GM21360 (cell line): ENCODE results near the gene GDI1.

Experiments
- ATAC-seq: cut with Tn5 transposase; IDR thresholded peaks from one replicate; pipeline ENCODE4 v1.9.1; 2021; ENCODE audit warnings: mild to moderate bottlenecking, moderate library complexity; ENCODE audit not compliant: unreplicated experiment

The GDI1 gene

DNA sequence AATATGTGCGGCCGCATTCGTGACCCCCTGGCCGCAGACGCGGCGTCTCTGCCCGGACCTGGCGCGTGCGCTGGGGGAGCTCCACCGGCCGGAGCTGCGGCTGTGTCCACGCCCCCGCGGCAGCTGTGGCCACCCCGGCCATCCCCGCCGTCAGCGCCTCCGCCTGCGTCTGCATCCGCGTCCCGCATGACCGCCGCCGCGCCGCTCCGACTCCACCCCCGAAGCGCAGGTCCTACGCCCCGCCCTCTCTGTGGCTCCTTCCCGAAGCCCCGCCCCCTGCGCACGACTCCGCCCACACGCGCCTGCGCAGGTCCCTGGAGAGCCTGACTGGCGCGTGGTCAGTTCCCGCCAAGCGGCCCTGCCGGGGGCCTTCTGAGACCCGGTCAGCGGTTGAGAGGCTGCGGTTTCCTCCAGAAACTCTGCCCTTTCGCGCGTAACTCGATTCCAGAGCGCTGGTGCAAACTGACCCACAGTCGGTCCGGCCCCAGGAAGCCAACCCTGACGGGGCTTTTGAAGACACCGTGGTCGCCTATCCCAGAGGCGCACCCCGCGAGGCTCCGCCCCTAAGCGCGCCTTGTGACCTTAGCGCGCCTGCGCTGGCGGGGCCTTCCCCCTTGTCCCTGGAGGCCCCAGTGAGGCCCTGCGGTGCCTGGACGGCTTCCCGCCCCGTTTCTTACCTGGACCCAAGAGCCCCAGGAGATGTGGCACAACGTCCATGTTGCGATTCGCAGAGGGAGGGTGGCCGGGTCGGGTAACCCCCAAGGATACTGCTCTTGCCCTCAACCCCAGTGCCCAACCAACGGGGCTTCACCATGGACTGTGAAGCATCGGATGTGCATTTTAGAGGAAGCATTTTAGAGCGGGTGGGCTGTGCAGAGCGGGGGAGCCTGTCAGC is 42.0 kb downstream of the GDI1 start, which contains the start of gene LAGE3:
Gene LAGE3, minus strand, starts transcription at position 554 of the 895 bp plus-strand sequence. Its CDS starts 366 bp downstream, at position 188.
- ATAC-seq = peak; percentile 73

DNA sequence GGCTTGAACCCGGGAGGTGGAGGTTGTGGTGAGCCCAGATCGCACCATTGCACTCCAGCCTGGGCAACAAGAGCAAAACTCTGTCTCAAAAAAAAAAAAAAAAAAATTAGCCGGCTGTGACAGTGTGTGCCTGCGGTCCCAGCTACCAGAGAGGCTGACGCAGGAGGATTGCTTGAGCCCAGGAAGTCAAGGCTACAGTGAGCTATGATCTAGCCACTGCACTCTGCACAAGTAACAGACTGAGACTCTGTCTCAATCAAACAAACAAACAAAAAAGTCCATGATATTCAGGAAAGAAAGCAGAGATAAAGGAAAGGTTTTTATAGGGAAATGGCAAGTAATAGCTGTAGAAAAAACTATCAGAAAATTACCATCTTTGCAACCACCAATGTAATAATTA is 44.2 kb downstream of the GDI1 start:
- no peak for ATAC-seq

DNA sequence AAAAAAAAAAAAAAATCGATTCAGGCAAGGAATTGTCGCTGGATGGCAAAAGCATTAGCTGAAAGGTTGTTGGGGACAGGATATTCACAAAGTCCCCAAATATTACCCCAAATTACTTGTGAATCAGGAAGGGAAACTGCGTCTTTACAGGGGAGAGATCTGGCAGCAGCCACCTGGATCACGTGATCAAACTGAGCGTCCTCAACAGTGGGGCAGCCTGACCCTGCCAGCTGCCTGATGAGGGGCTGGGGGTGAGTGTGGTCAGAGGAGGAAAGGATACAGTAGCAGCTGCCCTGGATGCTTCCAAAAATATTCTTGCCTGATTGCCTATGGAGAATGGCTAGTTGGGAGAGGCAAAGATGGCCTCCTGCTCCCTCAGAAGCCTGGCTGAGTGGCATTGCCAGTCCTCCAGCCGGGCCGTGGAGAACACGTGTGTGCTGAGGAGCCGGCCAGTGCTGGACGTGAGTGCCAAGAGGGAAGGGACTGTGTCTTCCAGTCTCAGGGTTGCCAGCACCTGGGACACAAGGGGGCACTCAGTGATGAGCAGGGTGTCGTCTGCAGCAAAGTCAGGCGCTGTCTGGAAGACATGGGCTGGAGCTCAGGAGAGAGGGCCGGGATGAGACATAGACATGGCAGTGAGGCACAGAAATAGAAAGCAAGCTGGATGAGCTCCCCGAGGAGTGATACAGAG is 45.1 kb downstream of the GDI1 start:
- no peak for ATAC-seq

DNA sequence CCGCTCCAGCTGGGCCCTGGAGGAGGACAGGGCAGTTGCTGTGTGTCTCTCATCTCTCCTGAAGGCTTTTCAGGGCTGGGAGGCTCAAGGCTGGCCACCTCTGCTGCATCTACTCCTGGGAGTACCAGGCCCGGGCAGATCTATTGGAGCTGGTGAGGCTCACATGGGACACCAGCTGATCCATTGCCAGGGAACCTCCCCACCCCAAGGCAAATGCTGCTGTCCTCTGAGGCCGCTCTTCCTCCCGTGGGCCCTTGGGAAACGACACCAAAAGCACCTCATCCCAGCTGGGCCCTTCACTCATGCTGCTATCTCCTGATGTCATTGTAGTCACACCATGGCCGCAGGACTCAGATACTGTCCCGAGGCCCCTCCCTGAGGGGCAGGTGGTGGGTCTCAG is 45.8 kb downstream of the GDI1 start:
- ATAC-seq = no peak

DNA sequence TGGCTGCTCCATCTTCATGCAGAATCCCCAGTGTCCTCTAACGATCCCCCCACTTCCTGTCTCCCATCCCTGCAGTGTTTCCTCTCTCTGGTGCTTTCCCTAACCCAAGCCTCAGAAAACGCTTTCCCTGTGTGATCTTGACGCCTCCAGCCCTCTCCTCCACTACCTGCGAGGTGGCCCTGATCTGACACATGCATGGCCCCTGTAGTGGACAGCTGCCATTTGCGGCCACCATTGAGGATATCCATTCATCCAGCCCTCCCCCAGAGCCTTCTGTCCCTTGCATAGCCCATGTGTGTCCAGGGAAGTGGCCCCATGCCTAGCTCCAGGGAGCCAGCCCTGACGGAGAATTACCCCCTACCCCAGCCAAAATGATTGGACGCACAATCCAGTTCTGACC is 46.4 kb downstream of the GDI1 start:
- no peak for ATAC-seq

DNA sequence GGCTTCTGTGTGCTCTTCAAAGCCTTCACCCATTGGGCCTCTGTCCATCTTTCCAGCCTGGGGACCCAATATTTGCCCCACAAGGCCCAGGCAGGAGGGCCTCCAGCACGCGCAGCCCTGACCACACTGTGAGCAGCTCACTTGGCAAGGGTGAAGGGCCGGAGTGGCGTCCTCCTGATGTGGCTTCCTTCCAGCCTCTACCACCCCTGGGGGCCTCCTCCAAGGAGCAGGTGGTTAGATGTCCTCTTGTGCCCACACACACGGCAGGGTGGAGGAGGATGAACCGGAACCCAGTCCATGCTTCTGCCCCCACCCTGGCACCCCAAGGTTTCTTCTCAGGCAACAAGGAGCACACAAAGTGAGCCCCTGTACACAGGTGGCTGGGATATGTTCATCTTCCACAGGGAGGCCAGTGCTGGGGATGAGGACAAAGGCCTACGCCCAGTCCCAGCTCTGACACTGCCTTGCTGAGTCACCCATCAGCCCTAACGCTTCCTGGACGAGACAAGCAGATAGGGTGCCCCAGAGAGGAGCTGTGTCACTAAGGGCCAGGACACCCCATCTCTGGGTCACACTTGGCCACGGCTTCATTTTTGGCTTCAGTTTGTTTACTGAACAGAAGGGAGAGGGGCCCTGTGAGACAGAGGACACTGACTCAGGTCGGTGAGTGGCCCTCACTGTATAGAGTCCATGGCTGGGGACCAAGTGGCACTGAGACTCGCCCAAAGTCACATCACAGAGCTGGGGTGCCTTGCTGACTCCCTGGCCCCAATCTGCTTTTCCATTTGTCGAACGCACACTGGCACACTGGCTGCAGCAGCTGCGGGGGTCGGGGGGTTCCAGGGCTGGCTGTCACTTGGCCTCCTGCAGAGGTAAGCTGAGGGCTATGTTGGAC is 47.5 kb downstream of the GDI1 start:
- ATAC-seq = no peak

DNA sequence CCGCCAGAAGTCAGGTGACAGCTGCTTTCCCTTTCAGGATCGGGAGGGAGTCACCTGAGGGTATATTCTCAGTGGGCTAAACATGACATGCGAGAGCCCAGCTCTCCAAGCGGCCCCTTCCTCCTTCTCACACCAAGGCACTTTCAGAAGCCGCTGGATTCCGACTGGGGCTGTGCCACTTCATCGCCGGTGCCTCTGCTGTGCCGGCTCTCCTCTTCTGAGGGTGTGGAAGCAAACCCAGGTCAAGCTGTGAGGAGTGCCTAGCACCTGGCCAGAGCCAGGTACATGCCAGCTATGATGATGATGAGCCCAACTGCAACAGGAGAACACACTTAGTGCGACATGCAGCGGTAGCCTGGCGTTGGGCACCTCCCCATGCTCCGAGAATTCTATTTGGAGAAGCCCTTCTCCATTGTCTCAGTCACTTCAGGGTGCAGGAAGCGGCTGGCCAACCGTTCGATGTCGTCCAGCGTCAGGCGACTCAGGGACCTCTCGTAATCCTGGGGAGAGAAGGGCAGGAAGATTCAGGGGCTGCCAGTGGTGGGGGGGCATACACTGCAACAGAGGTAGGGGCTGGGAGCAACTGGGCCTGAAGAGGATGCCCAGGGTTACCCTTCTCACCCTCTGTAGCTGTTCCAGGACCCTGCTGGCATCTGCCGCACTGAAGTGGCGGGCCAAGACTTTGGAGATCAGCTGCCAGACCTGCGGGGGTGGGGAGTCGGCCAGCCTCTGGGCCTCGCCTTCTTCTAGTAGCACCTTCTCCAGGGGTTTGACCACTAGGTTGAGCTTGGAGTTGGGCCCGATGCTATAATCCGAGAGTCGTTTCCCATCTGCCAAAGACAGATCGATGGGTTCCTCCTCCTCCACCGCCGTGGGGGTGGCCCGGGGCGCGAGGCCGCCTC is 48.4 kb downstream of the GDI1 start:
- no peak for ATAC-seq

DNA sequence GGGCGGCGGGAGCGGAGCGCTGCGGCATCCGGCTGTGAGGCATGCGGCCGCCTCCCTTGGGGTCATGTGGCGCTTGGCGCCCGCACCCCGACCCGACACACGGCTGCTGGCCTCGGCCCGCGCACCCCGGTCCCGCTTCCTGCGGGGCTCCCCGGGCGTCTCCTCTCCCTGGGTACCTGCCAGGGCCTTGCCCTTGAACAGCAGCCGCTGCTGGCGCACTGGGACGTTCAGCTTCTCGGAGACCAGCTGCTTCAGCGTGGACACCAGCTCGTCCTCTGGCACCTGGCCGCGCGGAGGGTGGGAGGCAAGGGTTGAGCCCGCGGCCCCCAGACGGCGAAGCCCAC is 49.1 kb downstream of the GDI1 start:
- no peak for ATAC-seq

DNA sequence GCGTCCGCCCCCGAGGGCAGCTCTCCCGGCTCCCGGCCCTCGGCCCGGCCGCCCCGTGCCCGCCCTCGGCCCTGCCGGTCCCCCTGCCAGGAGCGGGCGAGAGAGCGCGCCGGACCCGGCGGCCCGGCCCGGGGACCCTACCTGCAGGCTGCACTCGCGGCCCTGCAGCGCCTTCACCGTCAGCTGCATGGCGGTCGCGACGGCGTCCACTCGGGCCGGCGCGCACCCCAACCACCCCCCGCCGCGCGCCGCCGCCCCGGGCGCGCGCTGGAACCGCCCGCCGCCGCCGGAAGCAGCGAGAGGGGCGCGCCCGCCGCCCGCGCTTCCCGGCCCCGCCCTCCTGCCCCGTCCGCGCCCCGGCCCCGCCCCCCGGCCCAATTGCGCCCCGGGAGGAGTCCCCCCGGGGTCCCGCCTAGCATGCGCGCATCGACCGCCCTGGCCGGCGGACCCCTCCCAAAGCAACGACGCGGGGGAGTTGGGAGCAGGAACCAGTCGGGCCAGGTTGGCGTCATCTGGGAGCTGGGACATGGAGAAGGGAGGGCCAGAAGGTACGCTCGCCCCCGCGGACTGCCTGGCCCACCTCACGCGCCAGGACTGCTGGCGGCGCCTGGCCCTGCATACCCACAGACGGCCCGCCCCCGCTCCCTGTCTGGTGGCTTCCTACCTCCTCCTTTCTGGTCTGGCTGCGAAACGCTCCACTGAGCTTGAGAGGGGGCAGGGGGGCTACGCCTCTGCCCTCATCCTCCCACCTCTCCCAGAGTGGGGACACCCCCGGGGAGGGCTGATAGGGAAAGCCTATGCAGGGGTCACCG is 49.6 kb downstream of the GDI1 start, which contains the start of gene UBL4A:
Gene UBL4A, minus strand, starts transcription at position 220 of the 812 bp plus-strand sequence. Its CDS starts 31 bp downstream, at position 189.
- no peak for ATAC-seq

DNA sequence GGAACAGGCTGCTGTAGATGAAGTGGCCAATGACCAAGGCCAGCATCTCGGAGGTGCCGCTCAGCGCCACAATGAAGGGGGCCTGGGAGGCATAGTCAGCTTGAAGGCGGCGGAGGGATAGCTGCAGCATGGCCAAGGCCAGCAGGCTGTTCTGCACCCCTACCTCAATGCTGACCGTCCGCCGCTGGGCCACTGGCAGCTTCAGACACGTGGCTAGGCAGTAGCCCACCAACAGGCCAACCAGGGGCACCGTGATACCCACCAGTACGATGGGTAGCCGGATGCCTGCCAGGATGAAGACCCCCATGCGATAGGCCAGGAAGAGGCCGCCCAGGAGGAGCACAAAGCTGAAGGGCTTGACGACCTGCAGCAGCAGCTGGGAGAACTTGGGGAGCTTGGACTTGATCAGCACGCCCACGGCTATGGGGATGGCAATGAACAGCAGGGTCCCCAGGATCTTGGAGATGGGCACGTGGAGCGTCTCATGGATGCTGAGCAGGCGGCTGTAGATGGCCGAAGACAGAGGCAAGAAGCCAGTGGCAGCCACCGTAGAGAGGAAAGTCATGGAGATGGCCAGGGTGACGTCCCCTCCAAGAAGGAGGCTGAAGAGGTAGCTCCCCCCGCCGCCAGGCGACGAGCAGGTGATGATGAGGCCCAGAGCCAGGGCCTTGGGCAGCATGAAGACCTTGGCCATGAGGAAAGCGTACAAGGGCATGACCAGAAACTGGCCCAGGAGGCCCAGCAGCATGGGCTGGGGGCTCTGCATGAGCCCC is 50.8 kb downstream of the GDI1 start:
- no peak for ATAC-seq

DNA sequence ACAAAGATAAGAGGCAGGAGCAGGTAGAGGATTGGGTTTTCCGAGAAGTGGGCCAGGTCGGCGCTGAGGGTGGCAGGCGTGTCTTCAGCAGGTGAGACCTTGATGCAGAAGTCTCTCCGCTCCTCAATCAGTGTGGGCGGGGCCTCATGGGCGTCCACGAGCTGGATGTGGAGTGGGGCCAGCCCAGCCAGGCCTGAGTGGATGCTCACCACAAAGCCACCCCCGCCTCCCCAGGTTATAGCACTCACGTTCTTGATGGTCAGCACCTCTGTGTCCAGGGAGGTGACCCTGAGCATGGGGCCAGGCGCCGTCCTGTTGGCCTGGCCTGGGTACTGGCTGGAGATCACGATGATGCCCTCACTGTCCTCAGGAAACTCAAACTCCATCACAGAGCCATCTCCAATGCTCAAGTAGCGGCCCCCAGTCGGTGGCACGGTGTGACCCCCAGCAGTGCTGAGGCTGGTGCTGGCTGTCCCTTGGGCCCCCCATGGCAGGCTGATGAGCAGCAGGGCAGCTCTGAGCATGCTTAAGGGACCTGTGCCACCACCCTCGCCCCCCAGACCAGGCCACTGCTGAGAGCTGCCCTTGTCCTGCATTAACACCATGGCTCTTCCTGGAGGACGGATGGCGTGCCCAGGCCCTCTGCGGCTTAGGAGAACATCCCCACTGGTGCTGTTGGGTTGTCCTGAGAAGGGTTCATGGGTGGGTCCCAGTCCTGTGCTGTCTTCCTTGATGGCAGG is 51.6 kb downstream of the GDI1 start:
- no peak for ATAC-seq

DNA sequence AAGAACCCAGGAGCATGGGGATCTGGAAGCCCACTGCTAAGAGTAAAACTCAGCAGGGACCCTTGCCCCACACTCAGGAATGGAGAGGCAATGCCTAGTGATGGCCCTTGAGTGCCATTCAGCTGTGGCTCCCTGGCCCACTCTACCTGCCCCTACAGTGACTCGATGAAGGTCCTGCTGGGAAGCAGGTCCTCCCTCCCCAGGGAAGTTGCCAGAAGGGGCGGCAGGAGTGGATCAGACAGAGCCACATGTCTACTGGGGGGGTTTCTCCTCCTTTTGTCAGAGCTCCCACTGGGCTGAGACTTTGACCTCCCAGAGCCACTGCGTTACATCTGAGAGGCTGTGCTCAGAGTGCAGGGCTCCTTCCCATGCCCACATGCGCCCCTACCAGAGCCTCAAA is 52.2 kb downstream of the GDI1 start:
- ATAC-seq = no peak

DNA sequence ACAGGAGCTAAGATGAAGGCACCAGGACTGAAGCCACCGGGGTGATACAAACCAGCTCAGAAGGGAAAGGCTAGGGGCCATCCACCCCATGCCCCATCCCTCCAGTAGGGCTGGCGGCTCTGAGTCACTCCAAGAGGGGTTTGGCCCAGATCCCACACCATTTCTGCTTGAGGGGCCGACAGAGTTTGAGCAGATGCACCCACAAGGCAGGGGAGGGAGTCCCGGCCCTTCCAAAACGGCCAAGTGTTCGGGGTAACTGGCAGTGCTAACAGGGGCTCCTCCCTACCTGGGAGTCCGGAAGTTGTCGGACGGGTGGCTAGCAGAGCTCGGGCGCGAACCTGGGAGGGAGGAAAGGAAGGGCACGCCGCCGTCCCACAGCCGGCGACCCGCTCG is 53.1 kb downstream of the GDI1 start:
- ATAC-seq = peak; percentile 10

DNA sequence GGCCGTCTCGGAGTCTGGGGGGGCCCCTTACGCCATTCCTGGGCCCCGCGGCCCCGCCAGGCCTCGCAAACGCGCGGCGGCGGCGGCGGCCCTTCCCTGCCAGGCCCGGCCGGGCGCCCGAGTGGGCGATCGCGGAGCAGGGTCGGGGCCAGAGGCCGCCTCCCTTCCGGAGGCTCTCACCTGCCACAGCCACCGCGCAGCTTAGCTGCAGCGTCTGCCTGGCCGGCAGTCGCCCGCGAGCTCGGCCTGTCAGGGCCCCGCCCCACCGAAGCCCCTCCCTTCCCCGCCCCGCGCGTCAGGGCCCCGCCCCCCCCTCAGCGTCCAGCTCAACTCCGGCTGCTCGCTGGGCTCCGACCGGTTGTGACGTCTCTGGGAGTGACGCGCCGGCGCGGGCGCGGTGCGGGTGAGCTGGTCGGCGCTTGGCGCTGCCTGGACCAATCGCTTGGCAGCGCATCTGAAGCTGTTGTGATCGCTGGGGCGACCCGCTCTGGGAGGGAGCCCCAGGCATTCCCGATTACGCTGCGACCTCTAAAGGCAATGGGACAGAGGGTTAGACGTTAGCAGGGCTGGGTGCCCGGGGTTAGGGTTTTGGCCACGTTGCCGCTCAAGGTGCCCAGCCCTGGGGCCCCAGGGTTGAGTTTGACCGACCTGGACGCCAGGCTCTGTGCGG is 53.6 kb downstream of the GDI1 start, which contains the start of gene SLC10A3:
Gene SLC10A3, minus strand, starts transcription at position 216 of the 670 bp plus-strand sequence. CDS start 1,689 bp downstream, outside the sequence.
- ATAC-seq = peak; percentile 79
